ENCODE data around the gene OVCH1.
"Not testable (repeated sequence)": the region's sequence is repeated elsewhere in the genome, so short reads cannot be mapped to it uniquely, and the experiment has no call there.

Gene OVCH1

DNA sequence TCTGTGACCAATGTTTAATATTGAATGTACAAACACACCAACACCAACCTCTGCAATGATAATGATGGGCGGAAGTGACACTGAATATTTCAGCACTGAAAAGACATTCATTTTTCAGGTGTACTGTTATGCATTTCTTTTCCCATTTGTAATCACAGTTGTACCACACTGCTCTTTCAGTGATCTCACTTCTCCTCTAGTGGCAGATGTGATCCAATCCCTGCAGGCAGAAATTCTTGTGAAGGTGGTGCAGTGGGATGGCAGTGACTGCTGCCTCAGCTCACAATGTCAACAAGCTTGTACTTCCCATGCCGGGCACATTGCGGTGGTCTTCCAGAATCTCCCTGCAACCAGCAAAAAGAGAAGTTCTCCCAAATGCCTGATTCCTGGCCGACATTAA is 93.5 kb downstream of the OVCH1 start:
- DNase-seq (ENCODE audit: low spot score), result no peak

DNA sequence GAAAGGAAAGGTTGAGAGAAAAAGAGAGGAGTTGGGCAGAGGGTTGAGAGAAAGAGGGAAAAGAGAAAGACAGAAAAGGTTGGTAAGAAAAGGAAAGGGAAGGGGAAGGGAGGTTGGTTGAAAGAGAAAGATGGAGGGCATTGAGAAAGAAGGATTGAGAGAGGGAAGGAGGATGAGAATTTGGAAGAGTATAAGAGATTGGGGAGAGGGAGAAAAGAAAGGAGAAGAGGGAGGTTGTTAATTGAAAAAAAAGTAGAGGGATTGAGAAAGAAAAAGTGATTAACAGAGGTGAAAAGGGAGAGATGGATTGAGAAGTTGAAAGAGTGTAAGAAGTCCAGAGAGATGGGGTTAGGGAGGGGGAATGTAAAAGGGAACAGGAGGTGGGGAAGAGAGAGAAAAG is 95.0 kb downstream of the OVCH1 start:
- DNase-seq (ENCODE audit: low spot score), result no peak

DNA sequence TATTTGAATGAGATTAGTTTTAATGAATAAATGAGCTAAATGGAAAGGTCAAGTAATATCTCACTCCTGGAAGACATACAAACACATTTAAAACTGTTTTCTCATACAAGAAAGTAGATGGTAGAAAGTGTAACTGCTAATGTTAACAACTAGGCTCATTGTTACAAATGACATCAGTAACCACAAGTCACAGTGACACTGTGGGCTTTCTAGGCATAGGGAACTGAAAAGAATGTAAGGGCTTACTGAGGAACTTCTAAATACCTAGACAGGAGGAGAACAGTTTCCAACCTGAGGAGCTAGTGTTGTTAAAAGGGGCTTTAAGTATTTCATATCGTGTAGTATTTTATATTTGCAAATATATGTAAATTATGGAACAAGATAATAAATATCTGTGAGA is 99.0 kb downstream of the OVCH1 start:
- DNase-seq (ENCODE audit: low spot score), result no peak

DNA sequence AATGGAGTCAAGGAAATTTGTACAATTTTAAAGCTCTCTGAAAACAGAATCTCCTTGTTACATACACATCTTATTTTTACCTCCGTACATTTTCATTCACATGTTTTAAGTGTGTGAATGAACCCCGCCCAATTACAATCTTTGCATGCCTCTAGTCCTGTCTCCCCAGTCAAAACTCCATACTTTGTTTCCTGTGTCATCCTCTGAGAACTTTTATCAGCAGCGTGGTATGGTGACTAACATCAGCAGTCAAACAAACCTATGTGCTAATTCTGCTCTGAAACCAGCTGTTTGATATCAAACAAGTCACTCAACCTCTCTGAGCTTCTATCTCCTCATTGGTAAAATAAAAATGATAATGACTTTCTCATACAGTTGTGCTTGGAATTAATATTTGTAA is 100.7 kb downstream of the OVCH1 start:
- DNase-seq (ENCODE audit: low spot score), result no peak

DNA sequence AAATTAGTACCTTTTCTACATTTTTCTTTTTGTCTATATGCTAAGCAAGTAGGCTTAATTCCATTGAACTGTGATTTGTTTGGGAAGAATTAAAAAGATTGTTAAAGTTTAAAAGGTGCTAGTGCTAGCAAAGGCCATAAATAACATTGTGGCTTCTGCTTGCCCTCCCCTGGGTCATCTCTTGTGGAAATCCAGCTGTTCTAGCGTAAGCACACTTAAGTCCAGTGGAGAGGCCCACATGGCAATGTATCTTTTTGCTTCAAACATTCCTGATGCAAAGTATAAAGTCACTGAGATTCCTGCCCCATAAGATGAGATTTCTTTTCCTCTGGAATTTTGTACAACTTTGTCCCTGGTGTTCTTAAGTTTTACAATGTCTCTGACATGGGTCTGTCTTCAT is 102.1 kb downstream of the OVCH1 start:
- no peak for DNase-seq (ENCODE audit: low spot score)

DNA sequence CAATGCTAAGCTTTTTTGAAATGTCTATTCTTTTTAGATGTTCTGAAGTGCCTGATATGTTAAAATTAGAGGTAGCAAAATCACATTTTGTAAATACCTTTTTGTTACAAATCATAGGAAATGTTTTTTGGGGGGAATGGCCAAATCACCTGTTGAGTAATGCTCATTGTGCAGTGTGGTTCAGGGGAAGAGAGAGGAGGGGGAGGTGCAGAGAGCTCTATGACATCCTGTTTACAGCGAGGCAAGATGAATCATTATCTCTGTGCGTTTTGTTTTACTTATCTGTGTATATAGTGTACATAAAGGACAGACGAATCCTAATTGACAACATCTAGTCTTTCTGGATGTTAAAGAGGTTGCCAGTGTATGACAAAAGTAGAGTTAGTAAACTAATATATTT is 107.1 kb downstream of the OVCH1 start:
- not testable (repeated sequence) for DNase-seq (ENCODE audit: low spot score)

DNA sequence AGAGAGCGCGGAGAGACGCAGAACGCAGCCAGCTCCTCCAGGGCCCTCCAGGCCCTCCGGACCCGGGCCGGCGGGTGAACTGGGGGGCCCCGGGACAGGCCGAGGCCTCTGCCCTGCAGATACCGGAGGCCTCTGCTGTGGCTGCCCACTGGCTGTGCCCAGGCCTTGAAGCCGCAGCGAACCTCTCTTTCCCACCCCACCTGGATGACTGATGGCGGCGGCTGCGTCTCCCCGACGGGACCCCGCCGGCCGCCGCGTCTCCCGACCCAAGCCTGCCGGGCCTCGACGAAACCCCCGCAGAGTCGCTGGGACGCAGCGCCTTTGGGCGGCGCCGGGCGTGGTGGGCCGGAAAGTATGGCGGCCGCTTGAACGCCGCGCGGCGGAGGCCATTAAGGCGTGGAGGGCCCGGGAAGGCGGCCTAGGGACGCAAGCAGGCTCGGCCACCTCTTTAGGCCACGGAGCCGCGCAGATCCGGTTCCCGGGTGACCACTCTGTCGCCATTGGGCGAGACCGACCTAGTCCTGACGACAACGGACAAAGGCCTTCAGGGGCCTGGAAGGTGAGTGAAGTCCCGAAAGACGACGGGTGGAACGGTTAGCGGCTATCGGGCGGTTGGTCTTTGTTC is 108.1 kb downstream of the OVCH1 start:
- DNase-seq (ENCODE audit: low spot score), result no peak

DNA sequence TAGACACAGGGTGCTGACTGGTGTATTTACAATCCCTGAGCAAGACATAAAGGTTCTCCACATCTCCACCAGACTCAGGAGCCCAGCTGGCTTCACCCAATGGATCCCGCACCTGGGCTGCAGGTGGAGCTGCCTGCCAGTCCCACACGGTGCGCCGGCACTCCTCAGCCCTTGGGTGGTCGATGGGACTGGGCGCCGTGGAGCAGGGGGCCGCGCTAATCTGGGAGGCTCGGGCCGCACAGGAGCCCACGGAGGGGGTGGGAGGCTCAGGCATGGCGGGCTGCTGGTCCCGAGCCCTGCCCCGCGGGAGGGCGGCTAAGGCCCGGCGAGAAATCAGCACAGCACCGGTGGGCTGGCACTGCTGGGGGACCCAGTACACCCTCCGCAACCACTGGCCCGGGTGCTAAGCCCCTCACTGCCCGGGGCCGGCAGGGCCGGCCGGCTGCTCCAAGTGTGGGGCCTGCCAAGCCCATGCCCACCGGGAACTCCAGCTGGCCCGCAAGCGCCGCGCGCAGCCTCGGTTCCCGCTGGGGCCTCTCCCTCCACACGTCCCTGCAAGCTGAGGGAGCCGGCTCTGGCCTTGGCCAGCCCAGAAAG is 111.3 kb downstream of the OVCH1 start:
- DNase-seq (ENCODE audit: low spot score), result not testable (repeated sequence)

DNA sequence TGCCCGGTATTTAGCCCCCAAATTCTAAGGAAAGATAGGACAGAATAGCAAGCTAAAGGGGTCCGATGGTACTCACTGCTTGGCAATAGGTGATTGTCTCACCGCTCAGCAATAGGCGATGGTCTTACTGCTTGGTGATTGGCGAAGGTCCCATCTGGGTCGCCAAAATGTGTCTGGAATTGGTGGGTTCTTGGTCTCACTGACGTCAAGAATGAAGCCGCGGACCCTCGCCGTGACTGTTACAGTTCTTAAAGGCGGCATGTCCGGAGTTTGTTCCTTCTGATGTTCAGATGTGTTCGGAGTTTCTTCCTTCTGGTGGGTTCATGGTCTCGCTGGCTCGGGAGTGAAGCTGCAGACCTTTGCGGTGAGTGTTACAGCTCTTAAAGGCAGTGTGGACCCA is 112.3 kb downstream of the OVCH1 start:
- DNase-seq (ENCODE audit: low spot score), result not testable (repeated sequence)

DNA sequence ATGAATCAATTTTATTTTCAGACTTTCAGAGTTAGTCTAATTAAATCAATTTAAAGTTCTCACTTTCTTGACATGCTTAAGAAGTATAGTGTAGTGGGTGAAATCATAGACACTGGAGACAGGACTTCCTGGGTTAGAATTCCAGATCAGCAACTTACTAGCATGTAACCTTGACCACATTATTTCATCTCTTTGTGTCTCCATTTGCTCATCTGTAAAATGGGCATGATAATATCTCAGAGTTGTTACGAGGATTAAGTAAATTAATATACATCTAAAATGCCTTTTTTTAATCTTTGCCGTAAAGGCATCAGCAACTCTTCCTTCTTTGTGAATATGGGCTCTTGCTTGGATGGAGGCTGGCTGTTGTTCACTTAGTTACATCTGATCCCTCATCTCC is 115.2 kb downstream of the OVCH1 start:
- no peak for DNase-seq (ENCODE audit: low spot score)

DNA sequence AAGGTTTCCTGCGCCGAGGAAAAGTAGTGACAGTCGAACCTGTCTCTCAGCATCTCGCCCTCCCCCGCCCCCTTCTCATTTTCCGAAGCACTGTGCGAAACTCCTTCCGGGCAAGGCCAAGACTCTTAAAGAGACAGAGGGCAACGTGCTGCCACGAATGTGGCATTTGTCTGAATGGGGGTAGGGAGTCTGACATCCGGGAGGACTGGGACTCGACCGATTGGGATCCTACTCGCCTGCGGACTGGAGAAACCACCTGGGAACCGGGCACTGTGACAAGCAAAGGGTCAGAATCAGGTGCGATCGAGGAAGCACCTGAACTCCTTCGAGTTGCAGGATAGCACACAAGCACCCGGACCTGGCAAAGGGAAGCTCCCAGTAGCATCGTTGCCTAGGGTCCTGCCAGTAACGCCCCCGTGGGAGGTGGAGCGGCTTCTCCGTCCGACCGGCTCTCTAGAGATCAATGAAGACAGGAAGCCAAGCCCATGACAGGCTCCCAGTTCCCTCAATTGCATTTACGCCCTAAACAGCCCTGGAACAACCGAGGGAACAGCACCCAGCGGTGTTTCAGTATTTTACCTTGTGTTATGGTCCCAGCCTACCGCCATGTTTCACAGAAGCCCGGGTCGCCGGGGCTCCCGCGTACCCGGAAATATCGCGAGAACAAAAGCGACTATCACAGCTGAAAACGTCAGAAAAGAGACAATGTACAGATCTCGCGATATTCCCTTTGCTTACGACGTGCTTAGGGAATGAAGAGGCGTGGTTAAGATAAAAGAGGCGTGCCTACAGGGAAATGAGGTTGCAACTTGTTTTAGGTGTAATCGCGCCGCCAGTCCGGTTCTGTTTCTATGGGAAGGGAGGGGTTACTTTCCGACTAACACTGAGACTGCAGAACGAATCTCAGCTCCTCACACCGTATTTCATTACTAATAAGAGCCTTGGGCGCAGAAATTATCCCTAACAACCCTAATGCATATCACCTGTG is 116.7 kb downstream of the OVCH1 start, which contains the start of gene ERGIC2:
Gene ERGIC2, minus strand, starts transcription at position 637 of the 988 bp plus-strand sequence. CDS start 9,539 bp downstream, outside the sequence.
- DNase-seq (ENCODE audit: low spot score), result peak; percentile 100

Measured in SW480 (cell line).